DND-41 (cell line): Measurements from ENCODE around the gene PDZRN3.

Experiments
- EZH2 ChIP-seq: IDR thresholded peaks from 3 replicates; pipeline ENCODE4 v1.6.1; 2012; ENCODE audit warnings: borderline replicate concordance, low read depth, mild to moderate bottlenecking, moderate library complexity, low read length, inconsistent platforms; ENCODE audit not compliant: severe bottlenecking
- TF ChIP-seq, protein P1 (sequence below): IDR thresholded peaks from 2 replicates; pipeline ENCODE4 v1.5.1; 2012; ENCODE audit warnings: borderline replicate concordance, low read length, moderate library complexity, mild to moderate bottlenecking; ENCODE audit not compliant: poor library complexity, severe bottlenecking; ENCODE audit errors: extremely low read depth

DNA sequence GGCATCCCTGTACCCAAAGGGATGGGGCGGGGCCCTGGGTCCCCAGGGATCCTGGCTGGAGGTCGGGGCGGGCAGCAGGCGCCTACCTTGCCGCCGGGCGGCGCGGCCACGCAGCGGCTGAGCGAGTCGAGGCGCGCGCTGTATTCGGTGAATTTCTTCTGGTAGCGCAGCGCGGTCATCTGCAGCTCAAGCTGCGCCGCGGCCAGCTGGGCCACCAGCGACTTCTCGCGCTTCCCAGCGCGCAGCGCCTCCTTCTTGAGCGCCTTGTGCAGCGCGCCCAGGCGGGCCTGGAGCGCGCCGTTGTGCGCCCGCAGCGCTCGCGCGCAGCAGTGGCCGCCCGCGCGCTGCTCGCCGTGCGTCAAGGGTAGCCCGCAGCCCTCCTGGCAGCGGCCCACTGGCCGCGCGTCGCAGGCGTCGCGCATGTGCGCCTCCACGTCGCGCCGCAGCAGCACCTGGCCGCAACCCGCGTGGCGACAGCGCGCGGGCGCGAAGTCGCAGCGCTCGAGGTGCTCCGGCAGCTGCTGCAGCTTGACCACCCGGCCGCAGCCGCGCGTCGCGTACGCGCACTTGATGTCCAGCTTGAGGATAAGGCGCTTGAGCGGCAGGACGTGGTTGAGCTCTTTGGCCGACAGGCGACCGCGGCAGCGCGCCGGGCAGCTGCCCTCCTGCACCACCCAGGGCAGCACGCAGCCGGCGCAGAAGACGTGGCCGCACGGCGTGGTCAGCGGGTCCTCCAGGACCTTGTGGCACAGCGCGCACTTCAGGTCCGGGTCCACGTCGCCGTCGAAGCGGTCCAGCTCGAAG is 522 bp downstream of the PDZRN3 start:
- TF ChIP-seq, protein P1, sequence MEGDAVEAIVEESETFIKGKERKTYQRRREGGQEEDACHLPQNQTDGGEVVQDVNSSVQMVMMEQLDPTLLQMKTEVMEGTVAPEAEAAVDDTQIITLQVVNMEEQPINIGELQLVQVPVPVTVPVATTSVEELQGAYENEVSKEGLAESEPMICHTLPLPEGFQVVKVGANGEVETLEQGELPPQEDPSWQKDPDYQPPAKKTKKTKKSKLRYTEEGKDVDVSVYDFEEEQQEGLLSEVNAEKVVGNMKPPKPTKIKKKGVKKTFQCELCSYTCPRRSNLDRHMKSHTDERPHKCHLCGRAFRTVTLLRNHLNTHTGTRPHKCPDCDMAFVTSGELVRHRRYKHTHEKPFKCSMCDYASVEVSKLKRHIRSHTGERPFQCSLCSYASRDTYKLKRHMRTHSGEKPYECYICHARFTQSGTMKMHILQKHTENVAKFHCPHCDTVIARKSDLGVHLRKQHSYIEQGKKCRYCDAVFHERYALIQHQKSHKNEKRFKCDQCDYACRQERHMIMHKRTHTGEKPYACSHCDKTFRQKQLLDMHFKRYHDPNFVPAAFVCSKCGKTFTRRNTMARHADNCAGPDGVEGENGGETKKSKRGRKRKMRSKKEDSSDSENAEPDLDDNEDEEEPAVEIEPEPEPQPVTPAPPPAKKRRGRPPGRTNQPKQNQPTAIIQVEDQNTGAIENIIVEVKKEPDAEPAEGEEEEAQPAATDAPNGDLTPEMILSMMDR, result no peak
- no peak for TF ChIP-seq EZH2
